Measurements from ENCODE around the gene NCAM1. TPM values are rescaled to one million over a fixed set of nuclear protein-coding genes. Genes with fewer than 3 reads are reported as not detected.

NCAM1 gene
- total RNA-seq, 1 experiment from 2014 or later = 5.9 TPM

DNA sequence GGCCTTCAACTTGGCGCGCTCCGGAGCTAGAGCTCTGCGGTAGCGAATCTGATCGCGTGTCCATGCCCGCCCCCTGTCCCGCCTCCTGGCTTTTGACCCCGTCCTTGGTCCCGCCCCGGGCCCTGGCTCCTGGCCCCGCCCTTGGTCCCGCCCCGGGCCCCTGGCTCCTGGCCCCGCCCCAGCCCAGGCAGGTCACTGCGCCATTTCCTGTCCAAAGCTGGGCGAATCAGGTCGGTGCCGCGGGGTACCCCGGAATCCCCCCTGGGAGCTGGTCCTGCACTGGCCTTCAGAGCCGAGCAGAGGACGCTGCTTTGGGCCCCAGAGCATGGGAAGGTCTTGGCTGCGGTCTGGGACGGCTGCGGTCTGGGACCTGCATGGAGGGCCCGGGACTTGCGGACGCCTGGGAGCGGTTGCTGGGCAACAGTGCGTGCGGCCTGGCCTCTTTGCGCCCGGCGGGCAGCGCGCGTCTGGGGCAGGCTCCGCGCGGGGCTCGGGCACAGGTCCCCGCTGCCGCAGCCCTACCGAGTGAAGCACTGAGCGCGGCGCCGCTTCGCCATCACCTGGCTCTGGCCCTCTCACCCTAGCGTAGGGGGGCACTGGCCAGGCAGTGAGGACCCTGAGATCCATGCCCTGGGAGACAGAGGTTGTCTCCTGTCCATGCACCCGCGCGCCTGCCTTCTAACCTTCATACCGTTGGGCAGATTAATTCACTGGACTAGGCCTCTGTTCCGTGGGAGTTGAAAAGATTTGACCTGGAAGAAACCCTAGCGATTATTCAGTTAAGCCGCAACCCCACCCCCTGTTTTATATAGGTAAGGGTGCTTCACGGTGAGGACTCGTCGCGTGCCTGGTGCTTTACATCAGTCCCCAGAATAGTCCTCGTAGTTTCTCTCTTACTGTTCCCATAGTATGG lies 353.4 kb downstream of the NCAM1 start, which contains the start of gene TTC12 (continued):
- TF ChIP-seq FOXK1 (CRISPR knock-in tag; IDR thresholded peaks at IDR 0.05) = peak; percentile 31; the same call in 1 of the 2 replicates
- TF ChIP-seq, protein P1, sequence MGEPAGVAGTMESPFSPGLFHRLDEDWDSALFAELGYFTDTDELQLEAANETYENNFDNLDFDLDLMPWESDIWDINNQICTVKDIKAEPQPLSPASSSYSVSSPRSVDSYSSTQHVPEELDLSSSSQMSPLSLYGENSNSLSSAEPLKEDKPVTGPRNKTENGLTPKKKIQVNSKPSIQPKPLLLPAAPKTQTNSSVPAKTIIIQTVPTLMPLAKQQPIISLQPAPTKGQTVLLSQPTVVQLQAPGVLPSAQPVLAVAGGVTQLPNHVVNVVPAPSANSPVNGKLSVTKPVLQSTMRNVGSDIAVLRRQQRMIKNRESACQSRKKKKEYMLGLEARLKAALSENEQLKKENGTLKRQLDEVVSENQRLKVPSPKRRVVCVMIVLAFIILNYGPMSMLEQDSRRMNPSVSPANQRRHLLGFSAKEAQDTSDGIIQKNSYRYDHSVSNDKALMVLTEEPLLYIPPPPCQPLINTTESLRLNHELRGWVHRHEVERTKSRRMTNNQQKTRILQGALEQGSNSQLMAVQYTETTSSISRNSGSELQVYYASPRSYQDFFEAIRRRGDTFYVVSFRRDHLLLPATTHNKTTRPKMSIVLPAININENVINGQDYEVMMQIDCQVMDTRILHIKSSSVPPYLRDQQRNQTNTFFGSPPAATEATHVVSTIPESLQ (CRISPR knock-in tag; IDR thresholded peaks at IDR 0.05) = no peak
- peak; percentile 73; the same call in 1 of the 2 replicates for TF ChIP-seq GABPB1 (CRISPR knock-in tag; IDR thresholded peaks at IDR 0.05)
- TF ChIP-seq SP1 (CRISPR knock-in tag; conservative IDR thresholded peaks at IDR 0.05) = peak; percentile 90
- TF ChIP-seq, protein P2, sequence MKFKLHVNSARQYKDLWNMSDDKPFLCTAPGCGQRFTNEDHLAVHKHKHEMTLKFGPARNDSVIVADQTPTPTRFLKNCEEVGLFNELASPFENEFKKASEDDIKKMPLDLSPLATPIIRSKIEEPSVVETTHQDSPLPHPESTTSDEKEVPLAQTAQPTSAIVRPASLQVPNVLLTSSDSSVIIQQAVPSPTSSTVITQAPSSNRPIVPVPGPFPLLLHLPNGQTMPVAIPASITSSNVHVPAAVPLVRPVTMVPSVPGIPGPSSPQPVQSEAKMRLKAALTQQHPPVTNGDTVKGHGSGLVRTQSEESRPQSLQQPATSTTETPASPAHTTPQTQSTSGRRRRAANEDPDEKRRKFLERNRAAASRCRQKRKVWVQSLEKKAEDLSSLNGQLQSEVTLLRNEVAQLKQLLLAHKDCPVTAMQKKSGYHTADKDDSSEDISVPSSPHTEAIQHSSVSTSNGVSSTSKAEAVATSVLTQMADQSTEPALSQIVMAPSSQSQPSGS (CRISPR knock-in tag; IDR thresholded peaks at IDR 0.05; ENCODE audit: borderline replicate concordance, low read depth) = no peak
- no peak for TF ChIP-seq CREM (CRISPR knock-in tag; IDR thresholded peaks at IDR 0.05)
- peak; percentile 79; the same call in 1 of the 2 replicates for TF ChIP-seq FOXP1 (CRISPR knock-in tag; IDR thresholded peaks at IDR 0.05; ENCODE audit: borderline replicate concordance)
- TF ChIP-seq, protein P3, sequence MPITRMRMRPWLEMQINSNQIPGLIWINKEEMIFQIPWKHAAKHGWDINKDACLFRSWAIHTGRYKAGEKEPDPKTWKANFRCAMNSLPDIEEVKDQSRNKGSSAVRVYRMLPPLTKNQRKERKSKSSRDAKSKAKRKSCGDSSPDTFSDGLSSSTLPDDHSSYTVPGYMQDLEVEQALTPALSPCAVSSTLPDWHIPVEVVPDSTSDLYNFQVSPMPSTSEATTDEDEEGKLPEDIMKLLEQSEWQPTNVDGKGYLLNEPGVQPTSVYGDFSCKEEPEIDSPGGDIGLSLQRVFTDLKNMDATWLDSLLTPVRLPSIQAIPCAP (CRISPR knock-in tag; IDR thresholded peaks at IDR 0.05) = no peak
- no peak for TF ChIP-seq FOXJ3 (CRISPR knock-in tag; IDR thresholded peaks at IDR 0.05; ENCODE audit: borderline replicate concordance)
- TF ChIP-seq NFE2L1 (CRISPR knock-in tag; IDR thresholded peaks at IDR 0.05) = peak; percentile 37; the same call in 1 of the 2 replicates
- peak; percentile 71; the same call in 1 of the 2 replicates for TF ChIP-seq ATF1 (CRISPR knock-in tag; IDR thresholded peaks at IDR 0.05)
- TF ChIP-seq SMAD3 (CRISPR knock-in tag; IDR thresholded peaks at IDR 0.05; ENCODE audit: borderline replicate concordance) = peak; percentile 70; the same call in 1 of the 2 replicates
- TF ChIP-seq ZNF121 (CRISPR knock-in tag; IDR thresholded peaks at IDR 0.05) = no peak
- TF ChIP-seq TCF7 (CRISPR knock-in tag; IDR thresholded peaks at IDR 0.05; ENCODE audit: low read depth) = no peak
- TF ChIP-seq, protein P4, sequence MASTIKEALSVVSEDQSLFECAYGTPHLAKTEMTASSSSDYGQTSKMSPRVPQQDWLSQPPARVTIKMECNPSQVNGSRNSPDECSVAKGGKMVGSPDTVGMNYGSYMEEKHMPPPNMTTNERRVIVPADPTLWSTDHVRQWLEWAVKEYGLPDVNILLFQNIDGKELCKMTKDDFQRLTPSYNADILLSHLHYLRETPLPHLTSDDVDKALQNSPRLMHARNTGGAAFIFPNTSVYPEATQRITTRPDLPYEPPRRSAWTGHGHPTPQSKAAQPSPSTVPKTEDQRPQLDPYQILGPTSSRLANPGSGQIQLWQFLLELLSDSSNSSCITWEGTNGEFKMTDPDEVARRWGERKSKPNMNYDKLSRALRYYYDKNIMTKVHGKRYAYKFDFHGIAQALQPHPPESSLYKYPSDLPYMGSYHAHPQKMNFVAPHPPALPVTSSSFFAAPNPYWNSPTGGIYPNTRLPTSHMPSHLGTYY (CRISPR knock-in tag; IDR thresholded peaks at IDR 0.05) = no peak
- TF ChIP-seq, protein P5, sequence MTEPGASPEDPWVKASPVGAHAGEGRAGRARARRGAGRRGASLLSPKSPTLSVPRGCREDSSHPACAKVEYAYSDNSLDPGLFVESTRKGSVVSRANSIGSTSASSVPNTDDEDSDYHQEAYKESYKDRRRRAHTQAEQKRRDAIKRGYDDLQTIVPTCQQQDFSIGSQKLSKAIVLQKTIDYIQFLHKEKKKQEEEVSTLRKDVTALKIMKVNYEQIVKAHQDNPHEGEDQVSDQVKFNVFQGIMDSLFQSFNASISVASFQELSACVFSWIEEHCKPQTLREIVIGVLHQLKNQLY (CRISPR knock-in tag; IDR thresholded peaks at IDR 0.05) = no peak
- peak; percentile 86; the same call in 1 of the 2 replicates for TF ChIP-seq ZBTB21 (CRISPR knock-in tag; IDR thresholded peaks at IDR 0.05; ENCODE audit: borderline replicate concordance)
- TF ChIP-seq ZNF219 (CRISPR knock-in tag; IDR thresholded peaks at IDR 0.05; ENCODE audit: borderline replicate concordance) = no peak
- TF ChIP-seq ZNF317 (CRISPR knock-in tag; IDR thresholded peaks at IDR 0.05; ENCODE audit: borderline replicate concordance, low read depth) = no peak
- TF ChIP-seq JAZF1 (CRISPR knock-in tag; IDR thresholded peaks at IDR 0.05) = no peak
- TF ChIP-seq SOX15 (CRISPR knock-in tag; IDR thresholded peaks at IDR 0.05) = no peak
- TF ChIP-seq, protein P6, sequence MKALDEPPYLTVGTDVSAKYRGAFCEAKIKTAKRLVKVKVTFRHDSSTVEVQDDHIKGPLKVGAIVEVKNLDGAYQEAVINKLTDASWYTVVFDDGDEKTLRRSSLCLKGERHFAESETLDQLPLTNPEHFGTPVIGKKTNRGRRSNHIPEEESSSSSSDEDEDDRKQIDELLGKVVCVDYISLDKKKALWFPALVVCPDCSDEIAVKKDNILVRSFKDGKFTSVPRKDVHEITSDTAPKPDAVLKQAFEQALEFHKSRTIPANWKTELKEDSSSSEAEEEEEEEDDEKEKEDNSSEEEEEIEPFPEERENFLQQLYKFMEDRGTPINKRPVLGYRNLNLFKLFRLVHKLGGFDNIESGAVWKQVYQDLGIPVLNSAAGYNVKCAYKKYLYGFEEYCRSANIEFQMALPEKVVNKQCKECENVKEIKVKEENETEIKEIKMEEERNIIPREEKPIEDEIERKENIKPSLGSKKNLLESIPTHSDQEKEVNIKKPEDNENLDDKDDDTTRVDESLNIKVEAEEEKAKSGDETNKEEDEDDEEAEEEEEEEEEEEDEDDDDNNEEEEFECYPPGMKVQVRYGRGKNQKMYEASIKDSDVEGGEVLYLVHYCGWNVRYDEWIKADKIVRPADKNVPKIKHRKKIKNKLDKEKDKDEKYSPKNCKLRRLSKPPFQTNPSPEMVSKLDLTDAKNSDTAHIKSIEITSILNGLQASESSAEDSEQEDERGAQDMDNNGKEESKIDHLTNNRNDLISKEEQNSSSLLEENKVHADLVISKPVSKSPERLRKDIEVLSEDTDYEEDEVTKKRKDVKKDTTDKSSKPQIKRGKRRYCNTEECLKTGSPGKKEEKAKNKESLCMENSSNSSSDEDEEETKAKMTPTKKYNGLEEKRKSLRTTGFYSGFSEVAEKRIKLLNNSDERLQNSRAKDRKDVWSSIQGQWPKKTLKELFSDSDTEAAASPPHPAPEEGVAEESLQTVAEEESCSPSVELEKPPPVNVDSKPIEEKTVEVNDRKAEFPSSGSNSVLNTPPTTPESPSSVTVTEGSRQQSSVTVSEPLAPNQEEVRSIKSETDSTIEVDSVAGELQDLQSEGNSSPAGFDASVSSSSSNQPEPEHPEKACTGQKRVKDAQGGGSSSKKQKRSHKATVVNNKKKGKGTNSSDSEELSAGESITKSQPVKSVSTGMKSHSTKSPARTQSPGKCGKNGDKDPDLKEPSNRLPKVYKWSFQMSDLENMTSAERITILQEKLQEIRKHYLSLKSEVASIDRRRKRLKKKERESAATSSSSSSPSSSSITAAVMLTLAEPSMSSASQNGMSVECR (CRISPR knock-in tag; IDR thresholded peaks at IDR 0.05; ENCODE audit: borderline replicate concordance) = peak; percentile 43; the same call in 1 of the 2 replicates
- TF ChIP-seq, protein P7, sequence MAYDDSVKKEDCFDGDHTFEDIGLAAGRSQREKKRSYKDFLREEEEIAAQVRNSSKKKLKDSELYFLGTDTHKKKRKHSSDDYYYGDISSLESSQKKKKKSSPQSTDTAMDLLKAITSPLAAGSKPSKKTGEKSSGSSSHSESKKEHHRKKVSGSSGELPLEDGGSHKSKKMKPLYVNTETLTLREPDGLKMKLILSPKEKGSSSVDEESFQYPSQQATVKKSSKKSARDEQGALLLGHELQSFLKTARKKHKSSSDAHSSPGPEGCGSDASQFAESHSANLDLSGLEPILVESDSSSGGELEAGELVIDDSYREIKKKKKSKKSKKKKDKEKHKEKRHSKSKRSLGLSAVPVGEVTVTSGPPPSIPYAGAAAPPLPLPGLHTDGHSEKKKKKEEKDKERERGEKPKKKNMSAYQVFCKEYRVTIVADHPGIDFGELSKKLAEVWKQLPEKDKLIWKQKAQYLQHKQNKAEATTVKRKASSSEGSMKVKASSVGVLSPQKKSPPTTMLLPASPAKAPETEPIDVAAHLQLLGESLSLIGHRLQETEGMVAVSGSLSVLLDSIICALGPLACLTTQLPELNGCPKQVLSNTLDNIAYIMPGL (CRISPR knock-in tag; IDR thresholded peaks at IDR 0.05) = peak; percentile 88; the same call in 1 of the 2 replicates
- TF ChIP-seq NFATC4 (CRISPR knock-in tag; IDR thresholded peaks at IDR 0.05) = no peak
- TF ChIP-seq NFYB (CRISPR knock-in tag; conservative IDR thresholded peaks at IDR 0.05; ENCODE audit: low read depth) = no peak
- TF ChIP-seq ZNF423 (CRISPR knock-in tag; IDR thresholded peaks at IDR 0.05) = no peak
